ENCODE results near the gene OR7G2. TPM values are rescaled to one million over a fixed set of nuclear protein-coding genes. Genes with fewer than 3 reads are reported as not detected.

The OR7G2 gene
- total RNA-seq: not detected

- peaks cover 3% of the 10 kb centered on the region for H3K4me1 Mint-ChIP-seq
- no peaks in the 10 kb centered on the region for H3K36me3 Mint-ChIP-seq
- H3K27ac Mint-ChIP-seq: no peak within 1 kb of the TSS
- H3K9me3 Mint-ChIP-seq: no peaks in the 10 kb centered on the region
- H3K4me3 Mint-ChIP-seq: no peak within 1 kb of the TSS
- H3K27me3 Mint-ChIP-seq: peaks cover 32% of the 10 kb centered on the region
- no peak for DNase-seq
Measured at GRCh38 chr19:9107375-9107774, at the start of gene OR7G2. TSS of gene OR7G2 (minus strand) at chr19:9107475. CDS start at chr19:9103243, 4,232 bp downstream.

GRCh38 chr19:9156304-9156703 lies 49.0 kb upstream of the OR7G2 start:
- DNase-seq: no peak
- H3K4me1 Mint-ChIP-seq: peaks cover 28% of the 10 kb centered on the region
- peak overlapping the region; percentile 42 for H3K27ac Mint-ChIP-seq
- H3K9me3 Mint-ChIP-seq: peaks cover 30% of the 10 kb centered on the region
- H3K36me3 Mint-ChIP-seq: peaks cover 94% of the 10 kb centered on the region
- H3K27me3 Mint-ChIP-seq: no peaks in the 10 kb centered on the region
- H3K4me3 Mint-ChIP-seq: no peak overlapping the region

- peaks cover 27% of the 10 kb centered on the region for H3K9me3 Mint-ChIP-seq
- H3K36me3 Mint-ChIP-seq: peaks cover 94% of the 10 kb centered on the region
- no peak for DNase-seq
- no peak overlapping the region for H3K4me3 Mint-ChIP-seq
- H3K4me1 Mint-ChIP-seq: peaks cover 31% of the 10 kb centered on the region
- H3K27me3 Mint-ChIP-seq: no peaks in the 10 kb centered on the region
- H3K27ac Mint-ChIP-seq: peak overlapping the region; percentile 56
Measured at GRCh38 chr19:9155591-9155990, 48.3 kb upstream of the OR7G2 start.

- Mint-ChIP-seq H3K9me3 (peaks cover 40% of the 10 kb centered on the region), H3K36me3 (peaks cover 95% of the 10 kb centered on the region), H3K27me3 (no peaks in the 10 kb centered on the region), H3K4me3 (no peak overlapping the region), H3K4me1 (peaks cover 62% of the 10 kb centered on the region), H3K27ac (no peak overlapping the region)
- no peak for DNase-seq
Measured at GRCh38 chr19:9151367-9151766, 44.1 kb upstream of the OR7G2 start.

GRCh38 chr19:9150650-9151049 lies 43.4 kb upstream of the OR7G2 start:
- no peak overlapping the region for H3K27ac Mint-ChIP-seq
- no peak overlapping the region for H3K4me3 Mint-ChIP-seq
- peaks cover 41% of the 10 kb centered on the region for H3K9me3 Mint-ChIP-seq
- DNase-seq: no peak
- no peaks in the 10 kb centered on the region for H3K27me3 Mint-ChIP-seq
- peaks cover 56% of the 10 kb centered on the region for H3K4me1 Mint-ChIP-seq
- H3K36me3 Mint-ChIP-seq: peaks cover 93% of the 10 kb centered on the region

GRCh38 chr19:9149997-9150396 lies 42.7 kb upstream of the OR7G2 start:
- Mint-ChIP-seq H3K4me3 (peak overlapping the region; percentile 18), H3K36me3 (peaks cover 94% of the 10 kb centered on the region), H3K9me3 (peaks cover 46% of the 10 kb centered on the region), H3K4me1 (peaks cover 52% of the 10 kb centered on the region), H3K27me3 (no peaks in the 10 kb centered on the region), H3K27ac (no peak overlapping the region)
- no peak for DNase-seq

- peaks cover 95% of the 10 kb centered on the region for H3K36me3 Mint-ChIP-seq
- H3K27me3 Mint-ChIP-seq: no peaks in the 10 kb centered on the region
- no peak for DNase-seq
- no peak overlapping the region for H3K4me3 Mint-ChIP-seq
- H3K4me1 Mint-ChIP-seq: peaks cover 47% of the 10 kb centered on the region
- peaks cover 52% of the 10 kb centered on the region for H3K9me3 Mint-ChIP-seq
- no peak overlapping the region for H3K27ac Mint-ChIP-seq
Measured at GRCh38 chr19:9148697-9149096, 41.4 kb upstream of the OR7G2 start.

- H3K36me3 Mint-ChIP-seq: peaks cover 91% of the 10 kb centered on the region
- H3K4me1 Mint-ChIP-seq: peaks cover 47% of the 10 kb centered on the region
- H3K9me3 Mint-ChIP-seq: peaks cover 42% of the 10 kb centered on the region
- no peaks in the 10 kb centered on the region for H3K27me3 Mint-ChIP-seq
- no peak for DNase-seq
- no peak overlapping the region for H3K4me3 Mint-ChIP-seq
- no peak overlapping the region for H3K27ac Mint-ChIP-seq
Measured at GRCh38 chr19:9146882-9147281, 39.6 kb upstream of the OR7G2 start.

GRCh38 chr19:9144920-9145319 lies 37.6 kb upstream of the OR7G2 start:
- Mint-ChIP-seq H3K27me3 (no peaks in the 10 kb centered on the region), H3K4me1 (peaks cover 46% of the 10 kb centered on the region)

GRCh38 chr19:9140159-9140874 lies 33.0 kb upstream of the OR7G2 start, which contains the start of gene ZNF317:
TSS of gene ZNF317 (plus strand) at chr19:9140397. CDS start at chr19:9156017, 15,620 bp downstream.
- H3K4me3 Mint-ChIP-seq: peak within 1 kb of the TSS; percentile 94
- H3K9me3 Mint-ChIP-seq: peaks cover 10% of the 10 kb centered on the region
- H3K27ac Mint-ChIP-seq: peak within 1 kb of the TSS; percentile 98
- H3K27me3 Mint-ChIP-seq: no peaks in the 10 kb centered on the region
- DNase-seq: peak; percentile 85
- H3K4me1 Mint-ChIP-seq: peaks cover 25% of the 10 kb centered on the region
- peaks cover 37% of the 10 kb centered on the region for H3K36me3 Mint-ChIP-seq

More at GRCh38 chr19:9144920-9145319, 37.6 kb upstream of the OR7G2 start:
- DNase-seq: no peak
- Mint-ChIP-seq H3K4me3 (no peak overlapping the region), H3K9me3 (peaks cover 29% of the 10 kb centered on the region), H3K36me3 (peaks cover 80% of the 10 kb centered on the region), H3K27ac (no peak overlapping the region)

- DNase-seq: no peak
- Mint-ChIP-seq H3K27me3 (no peaks in the 10 kb centered on the region), H3K9me3 (peaks cover 7% of the 10 kb centered on the region), H3K4me1 (peaks cover 23% of the 10 kb centered on the region), H3K27ac (peak overlapping the region; percentile 98), H3K36me3 (peaks cover 31% of the 10 kb centered on the region), H3K4me3 (peak overlapping the region; percentile 94)
Measured at GRCh38 chr19:9139609-9140158, 32.4 kb upstream of the OR7G2 start.

- peaks cover 8% of the 10 kb centered on the region for H3K4me1 Mint-ChIP-seq
- no peak overlapping the region for H3K4me3 Mint-ChIP-seq
- H3K27ac Mint-ChIP-seq: no peak overlapping the region
- H3K9me3 Mint-ChIP-seq: no peaks in the 10 kb centered on the region
- peaks cover 11% of the 10 kb centered on the region for H3K27me3 Mint-ChIP-seq
- DNase-seq: no peak
- H3K36me3 Mint-ChIP-seq: no peaks in the 10 kb centered on the region
Measured at GRCh38 chr19:9132422-9132821, 25.1 kb upstream of the OR7G2 start.

- no peaks in the 10 kb centered on the region for H3K36me3 Mint-ChIP-seq
- H3K9me3 Mint-ChIP-seq: no peaks in the 10 kb centered on the region
- peaks cover 6% of the 10 kb centered on the region for H3K4me1 Mint-ChIP-seq
- peaks cover 25% of the 10 kb centered on the region for H3K27me3 Mint-ChIP-seq
- DNase-seq: no peak
- no peak overlapping the region for H3K27ac Mint-ChIP-seq
- no peak overlapping the region for H3K4me3 Mint-ChIP-seq
Measured at GRCh38 chr19:9130965-9131364, 23.7 kb upstream of the OR7G2 start.

GRCh38 chr19:9128171-9128570 lies 20.9 kb upstream of the OR7G2 start:
- Mint-ChIP-seq H3K27me3 (peaks cover 34% of the 10 kb centered on the region), H3K27ac (no peak overlapping the region), H3K9me3 (no peaks in the 10 kb centered on the region), H3K4me3 (no peak overlapping the region), H3K36me3 (no peaks in the 10 kb centered on the region), H3K4me1 (peaks cover 6% of the 10 kb centered on the region)
- no peak for DNase-seq

GRCh38 chr19:9126900-9127405 lies 19.7 kb upstream of the OR7G2 start, which contains the start of gene OR7G3:
TSS of gene OR7G3 (minus strand) at chr19:9126950. CDS start at chr19:9126950, 0 bp downstream.
- H3K27me3 Mint-ChIP-seq: peaks cover 37% of the 10 kb centered on the region
- no peak within 1 kb of the TSS for H3K27ac Mint-ChIP-seq
- peaks cover 6% of the 10 kb centered on the region for H3K4me1 Mint-ChIP-seq
- DNase-seq: no peak
- H3K4me3 Mint-ChIP-seq: no peak within 1 kb of the TSS
- H3K9me3 Mint-ChIP-seq: no peaks in the 10 kb centered on the region
- H3K36me3 Mint-ChIP-seq: no peaks in the 10 kb centered on the region

Measured in activated naive CD8-positive, alpha-beta T cell treated with anti-CD3 and anti-CD28 coated beads for 36 hours (primary cell).